ENCODE measurements around the gene ZNF750. TPM values are rescaled to one million over a fixed set of nuclear protein-coding genes. Genes with fewer than 3 reads are reported as not detected.

Gene ZNF750
- total RNA-seq, 1 donor from 2014 or later = under 0.01 TPM

DNA sequence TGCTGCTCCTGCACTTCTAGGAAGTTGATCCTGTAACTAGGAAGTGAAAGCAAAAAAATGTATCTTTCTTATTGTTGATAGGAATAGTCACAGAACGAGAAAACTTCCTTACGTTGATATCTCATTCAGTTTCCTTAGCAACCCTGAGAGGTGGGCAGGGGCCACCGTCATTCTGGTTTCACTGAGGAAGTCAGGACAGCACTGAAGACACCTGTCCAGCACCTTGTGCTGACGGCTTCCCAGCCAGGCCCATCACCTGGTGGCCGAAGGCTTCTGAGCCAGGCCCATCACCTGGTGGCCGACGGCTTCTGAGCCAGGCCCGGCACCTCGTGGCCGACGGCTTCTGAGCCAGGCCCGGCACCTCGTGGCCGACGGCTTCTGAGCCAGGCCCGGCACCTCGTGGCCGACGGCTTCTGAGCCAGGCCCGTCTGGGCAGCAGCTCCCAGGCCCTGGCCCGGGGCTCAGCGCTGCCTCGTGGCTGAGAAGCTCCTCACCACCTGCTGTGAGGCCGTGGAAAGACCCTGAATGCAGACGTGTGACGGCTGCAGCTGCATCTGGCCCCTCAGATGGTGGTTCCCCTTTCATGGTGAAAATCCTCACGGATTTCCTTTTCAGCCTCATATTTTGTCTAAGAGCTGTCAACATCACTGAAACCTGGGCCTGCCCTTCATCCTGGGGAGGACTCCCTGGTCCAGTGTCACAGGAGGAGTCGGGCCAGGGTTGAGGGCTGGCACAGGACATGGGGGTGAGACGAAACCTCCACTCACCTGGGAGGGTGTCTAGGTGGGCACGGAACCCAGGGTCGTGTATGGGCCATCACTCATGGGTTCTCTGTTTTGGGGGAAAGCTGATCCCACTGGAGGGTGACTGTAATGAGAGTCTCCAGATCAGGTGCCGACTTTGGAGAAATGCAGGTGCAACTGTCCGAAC lies 33.0 kb upstream of the ZNF750 start:
- DNase-seq (ENCODE audit: low read depth, low spot score) = no peak

DNA sequence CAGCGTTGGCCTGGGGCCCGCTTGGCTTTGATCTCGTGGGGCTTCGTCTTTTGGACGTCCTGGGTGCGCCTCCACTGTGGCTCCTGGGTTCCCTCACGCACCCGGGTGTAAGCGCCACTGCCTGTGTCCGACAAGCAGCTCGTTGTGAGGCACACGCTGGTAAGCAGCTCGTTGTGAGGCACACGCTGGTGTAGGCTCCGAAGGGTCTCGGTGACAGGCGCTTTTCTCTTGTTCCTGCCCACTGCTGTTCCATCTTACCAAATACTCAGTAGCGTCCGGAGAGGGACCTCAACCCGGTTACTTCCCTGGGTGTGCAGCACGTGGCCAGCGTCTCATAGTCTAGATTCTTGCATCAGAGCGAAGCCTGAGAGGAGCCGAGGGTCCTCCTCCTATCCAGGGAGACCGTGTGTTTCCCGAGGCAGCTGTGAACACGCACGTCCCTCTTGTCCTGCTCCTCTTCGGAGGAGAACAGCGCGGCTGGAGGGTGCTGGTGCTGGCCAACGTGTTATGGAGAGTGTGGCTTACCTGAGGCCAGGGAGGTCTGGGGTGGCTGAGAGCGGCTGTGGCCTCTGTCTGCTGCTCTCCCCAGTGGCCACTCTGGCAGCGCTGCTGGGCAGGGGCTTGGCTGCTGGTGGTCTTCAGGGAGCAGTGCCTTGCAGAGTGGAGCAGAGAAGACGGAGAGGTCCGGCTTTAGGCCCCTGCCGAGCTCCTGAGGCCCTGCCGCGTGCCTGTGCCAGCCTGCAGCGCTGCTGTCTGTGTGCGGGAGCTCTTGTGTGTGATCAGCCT lies 32.1 kb upstream of the ZNF750 start:
- DNase-seq (ENCODE audit: low read depth, low spot score) = no peak

DNA sequence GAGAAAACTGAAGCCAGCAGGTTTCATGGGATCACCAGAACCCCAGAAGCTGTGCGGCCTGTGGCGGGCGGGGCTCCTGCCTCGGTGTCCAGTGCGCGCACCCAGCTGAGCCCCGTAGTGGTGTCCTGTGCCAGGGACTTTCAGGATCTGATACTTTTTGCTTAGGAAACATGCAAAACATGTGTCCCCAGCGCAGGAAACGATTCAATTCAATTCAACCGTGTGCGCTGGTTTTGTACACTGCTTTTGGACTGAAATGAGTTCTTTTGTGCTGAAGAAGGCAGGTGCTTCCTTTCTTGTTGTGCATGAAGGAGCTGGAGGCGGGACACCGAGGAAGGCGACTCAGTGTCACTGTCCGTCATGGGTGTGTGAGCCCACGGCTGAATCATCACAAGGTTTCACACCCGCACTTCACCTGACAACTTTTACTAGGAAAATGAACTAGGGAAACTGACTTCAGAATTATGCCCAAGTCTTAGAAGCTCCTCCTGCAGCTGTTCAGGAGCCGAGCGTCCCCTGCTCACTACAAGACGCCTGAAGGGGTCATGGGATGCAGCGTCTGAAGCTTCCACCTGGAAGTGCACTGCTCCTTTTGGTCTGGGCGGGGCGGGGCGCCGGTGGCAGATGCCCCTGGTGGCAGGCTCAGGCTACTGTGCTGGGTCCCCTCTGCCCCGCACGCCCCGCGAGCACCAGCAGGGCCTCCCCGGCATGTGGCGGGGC lies 31.4 kb upstream of the ZNF750 start:
- DNase-seq (ENCODE audit: low read depth, low spot score) = peak; percentile 40

DNA sequence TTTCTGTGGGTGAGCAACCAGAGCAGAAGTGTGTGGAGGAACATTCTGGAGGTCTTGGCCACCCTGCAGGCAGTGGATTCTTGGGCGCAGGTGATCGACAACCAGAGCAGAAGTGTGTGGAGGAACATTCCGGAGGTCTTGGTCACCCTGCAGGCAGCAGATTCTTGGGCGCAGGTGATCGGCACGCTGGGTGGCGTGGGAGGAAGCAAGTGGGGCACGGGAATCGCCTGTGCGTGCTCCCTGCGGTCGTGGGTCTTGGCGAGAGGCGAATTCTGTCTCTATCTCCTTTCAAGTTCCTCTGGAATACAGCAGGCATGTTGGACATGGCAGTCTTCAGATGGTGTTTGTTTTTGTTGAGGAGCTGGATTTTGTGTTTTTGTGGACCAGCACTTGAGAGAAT lies 30.7 kb upstream of the ZNF750 start:
- no peak for DNase-seq (ENCODE audit: low read depth, low spot score)

DNA sequence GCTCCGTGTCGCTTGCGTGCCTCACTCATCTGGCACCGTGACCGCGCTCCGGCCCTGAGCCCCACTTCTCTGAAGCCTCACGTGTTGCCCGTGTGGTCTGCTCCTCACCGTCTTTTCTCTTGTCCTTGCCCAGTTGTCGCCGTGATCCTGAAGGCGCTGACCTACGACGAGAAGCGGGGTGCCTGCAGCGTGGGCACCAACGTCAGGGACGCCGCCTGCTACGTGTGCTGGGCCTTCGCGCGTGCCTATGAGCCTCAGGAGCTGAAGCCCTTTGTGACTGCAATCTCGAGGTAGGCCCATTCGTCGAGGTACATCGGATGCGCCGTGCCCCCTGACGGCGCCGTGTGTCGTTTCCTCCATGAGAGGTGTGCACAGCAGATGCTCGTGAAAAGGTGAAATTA lies 30.3 kb upstream of the ZNF750 start:
- no peak for DNase-seq (ENCODE audit: low read depth, low spot score)

DNA sequence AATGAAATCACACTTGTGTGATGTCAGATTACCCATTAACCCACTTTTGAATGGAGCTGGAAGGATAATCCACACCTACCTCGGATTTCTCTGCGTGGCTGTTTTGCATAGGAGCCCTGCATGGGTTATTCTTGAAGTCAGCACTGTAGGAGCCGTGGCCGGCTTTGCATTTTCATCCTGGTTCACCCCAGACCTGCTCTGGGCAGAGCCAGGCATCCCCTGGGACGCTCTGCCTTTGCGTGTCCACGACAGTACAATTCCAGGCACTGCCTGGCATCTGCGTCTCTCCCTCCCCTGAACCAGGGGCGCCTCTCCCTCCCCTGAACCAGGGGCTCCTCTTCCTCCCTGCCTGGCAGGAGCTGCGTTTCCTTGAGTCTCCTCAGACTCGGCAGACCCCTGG lies 29.7 kb upstream of the ZNF750 start:
- no peak for DNase-seq (ENCODE audit: low read depth, low spot score)

- no peak for DNase-seq (ENCODE audit: low read depth, low spot score)
Measured at GRCh38 chr17:82868715-82869131, 28.9 kb upstream of the ZNF750 start.

DNA sequence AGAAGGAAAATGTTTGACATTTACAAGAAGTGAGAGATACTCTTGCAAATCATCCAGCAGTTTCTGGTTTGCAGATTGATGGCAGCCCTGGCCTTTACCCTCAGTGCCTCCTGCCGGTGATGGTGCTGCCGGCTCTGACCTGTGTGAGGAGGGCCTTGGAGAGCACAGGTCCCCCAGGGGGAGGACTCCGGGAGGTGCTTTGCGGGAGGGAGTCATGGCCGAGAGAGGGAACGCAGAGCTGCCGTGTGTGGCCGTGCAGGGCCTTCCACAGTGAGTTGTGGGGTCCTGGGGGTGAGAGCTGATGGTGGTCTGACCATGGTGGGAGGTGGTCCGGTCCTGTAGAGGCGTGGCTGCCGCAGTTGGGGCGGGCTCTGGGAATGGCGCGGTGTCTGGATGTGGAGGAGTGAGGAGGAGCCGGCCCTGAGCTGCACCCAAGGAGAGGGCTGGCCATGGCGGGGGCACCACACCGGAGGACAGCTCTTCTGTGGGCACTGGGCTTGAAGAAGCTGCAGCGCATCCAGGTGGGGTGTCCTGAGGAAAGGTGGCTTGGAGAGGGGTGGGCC lies 28.0 kb upstream of the ZNF750 start:
- DNase-seq (ENCODE audit: low read depth, low spot score) = no peak

GRCh38 chr17:82866590-82867191 lies 26.9 kb upstream of the ZNF750 start:
- DNase-seq (ENCODE audit: low read depth, low spot score) = peak; percentile 75

- DNase-seq (ENCODE audit: low read depth, low spot score) = no peak
Measured at GRCh38 chr17:82865774-82866395, 26.1 kb upstream of the ZNF750 start.

GRCh38 chr17:82865274-82865673 lies 25.5 kb upstream of the ZNF750 start:
- DNase-seq (ENCODE audit: low read depth, low spot score) = no peak

DNA sequence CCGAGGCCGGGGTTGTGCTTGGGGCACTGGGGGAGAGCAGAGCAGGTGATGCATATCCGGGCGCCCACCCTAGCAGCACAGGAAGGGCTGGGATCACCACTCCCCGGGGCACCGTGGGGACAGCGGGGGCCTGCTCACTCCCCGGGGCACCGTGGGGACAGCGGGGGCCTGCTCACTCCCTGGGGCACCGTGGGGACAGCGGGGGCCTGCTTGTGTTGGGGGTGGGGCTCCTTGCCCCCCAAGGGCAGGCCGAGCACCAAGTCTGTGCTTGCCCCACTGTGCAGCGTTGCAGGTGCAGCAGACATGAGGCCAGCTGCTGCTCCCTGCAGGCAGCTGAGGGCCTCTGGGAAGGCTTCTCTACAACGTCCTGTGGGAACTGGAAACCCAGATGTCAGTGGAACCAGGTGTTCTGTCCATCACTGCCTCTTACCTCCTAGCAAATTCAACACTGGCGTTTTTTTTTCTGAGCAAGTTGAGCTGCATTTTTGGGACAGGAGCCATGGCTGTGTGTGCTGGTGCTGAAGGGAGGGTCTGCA lies 25.0 kb upstream of the ZNF750 start:
- DNase-seq (ENCODE audit: low read depth, low spot score) = no peak

- DNase-seq (ENCODE audit: low read depth, low spot score) = no peak
Measured at GRCh38 chr17:82863941-82864712, 24.3 kb upstream of the ZNF750 start.

- no peak for DNase-seq (ENCODE audit: low read depth, low spot score)
Measured at GRCh38 chr17:82863383-82863940, 23.6 kb upstream of the ZNF750 start.

GRCh38 chr17:82862737-82863382 lies 23.0 kb upstream of the ZNF750 start:
- DNase-seq (ENCODE audit: low read depth, low spot score) = no peak

GRCh38 chr17:82862191-82862590 lies 22.4 kb upstream of the ZNF750 start:
- no peak for DNase-seq (ENCODE audit: low read depth, low spot score)

DNA sequence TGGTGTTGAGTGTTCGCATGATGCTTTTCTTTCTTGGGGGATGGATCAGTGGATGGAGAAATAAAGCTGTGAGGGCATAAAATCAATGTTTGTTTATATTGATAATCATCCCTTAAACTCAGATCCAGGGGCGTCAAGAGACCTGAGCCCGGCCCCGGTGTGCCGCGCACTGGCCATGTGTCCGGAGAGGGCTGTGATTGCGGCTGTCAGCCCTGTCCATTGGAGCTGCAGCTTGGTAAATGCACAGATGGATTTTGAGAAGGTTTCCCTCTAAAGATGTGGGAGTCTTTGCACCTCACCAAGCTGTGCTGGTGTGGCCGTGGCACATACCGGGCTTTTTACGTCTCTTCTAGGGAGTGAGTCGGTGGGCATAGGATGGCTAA lies 21.6 kb upstream of the ZNF750 start:
- DNase-seq (ENCODE audit: low read depth, low spot score) = no peak

- DNase-seq (ENCODE audit: low read depth, low spot score) = no peak
Measured at GRCh38 chr17:82860606-82861392, 21.0 kb upstream of the ZNF750 start.
